HepG2 (cell line): ENCODE measurements around the gene SMG5. TPM values are rescaled to one million over a fixed set of nuclear protein-coding genes. Genes with fewer than 3 reads are reported as not detected.

Experiments
- ARID4A ChIP-seq: sonication (generic); formaldehyde crosslinking; IDR thresholded peaks from 2 replicates; pipeline ENCODE4 v1.5.0; 2020; ENCODE audit warnings: mild to moderate bottlenecking, missing genetic modification reagents, borderline replicate concordance
- MED13 ChIP-seq: sonication (generic); formaldehyde crosslinking; IDR thresholded peaks from 2 replicates; pipeline ENCODE4 v1.5.0; 2020; ENCODE audit warnings: missing genetic modification reagents
- MTERF4 ChIP-seq: sonication (generic); formaldehyde crosslinking; IDR thresholded peaks from 2 replicates; pipeline ENCODE4 v1.8.0; 2023; ENCODE audit warnings: mild to moderate bottlenecking, missing genetic modification reagents
- NCOA5 ChIP-seq: sonication (generic); formaldehyde crosslinking; IDR thresholded peaks from 2 replicates; pipeline ENCODE4 v1.4.0; 2020; ENCODE audit warnings: missing genetic modification reagents
- NFKB2 ChIP-seq: sonication (generic); formaldehyde crosslinking; IDR thresholded peaks from 2 replicates; pipeline ENCODE4 v1.4.0; 2020; ENCODE audit warnings: missing genetic modification reagents, borderline replicate concordance
- NR3C1 ChIP-seq: sonication (generic); formaldehyde crosslinking; IDR thresholded peaks from 2 replicates; pipeline ENCODE4 v1.4.0; 2020; ENCODE audit warnings: missing genetic modification reagents
- PAWR ChIP-seq: sonication (generic); formaldehyde crosslinking; IDR thresholded peaks from 2 replicates; pipeline ENCODE4 v1.4.0; 2020; ENCODE audit warnings: missing genetic modification reagents, mild to moderate bottlenecking, borderline replicate concordance
- SAP130 ChIP-seq: IDR thresholded peaks from 2 replicates; pipeline ENCODE4 v1.6.1; 2016; ENCODE audit warnings: low read depth
- SKIL ChIP-seq: sonication (generic); formaldehyde crosslinking; IDR thresholded peaks from 2 replicates; pipeline ENCODE4 v1.8.0; 2022; ENCODE audit warnings: missing genetic modification reagents, mild to moderate bottlenecking, moderate library complexity, borderline replicate concordance
- WIZ ChIP-seq: sonication (generic); formaldehyde crosslinking; IDR thresholded peaks from 2 replicates; pipeline ENCODE4 v1.5.1; 2020; ENCODE audit warnings: mild to moderate bottlenecking, missing genetic modification reagents
- ZNF703 ChIP-seq: sonication (generic); formaldehyde crosslinking; IDR thresholded peaks from 2 replicates; pipeline ENCODE4 v1.5.1; 2020; ENCODE audit warnings: missing genetic modification reagents, mild to moderate bottlenecking, moderate library complexity, borderline replicate concordance
- ZNF775 ChIP-seq: sonication (generic); formaldehyde crosslinking; IDR thresholded peaks from 2 replicates; pipeline ENCODE4 v1.4.0; 2020; ENCODE audit warnings: missing genetic modification reagents, mild to moderate bottlenecking, moderate library complexity, borderline replicate concordance
- polyA plus RNA-seq, 8 experiments: library from polyadenylated mRNA; depleted of rRNA in 3 of 8; stranded (reverse) in 7 of 8; unstranded in 1 of 8; fragments of >200 nt; fragmentation: Illumina TruSeq in 4 of 8; extraction: Trizol in 4 of 8; gene quantifications; 2 replicates each; pipeline versions ENCODE4 v1.2.1 to v1.2.3, GENCODE V29; 2011 to 2016; ENCODE audit warnings: low read depth in 4 of 8, missing spikeins in 1 of 8, mixed read lengths in 1 of 8; ENCODE audit not compliant: insufficient read depth in 1 of 8
- total RNA-seq, 5 experiments: library from RNA; depleted of rRNA; stranded (reverse); fragments of >200 nt; fragmentation: Illumina TruSeq; extraction: Trizol; gene quantifications; 2 replicates each; pipeline ENCODE4 v1.2.3, GENCODE V29; 2016; ENCODE audit warnings: low read depth in 1 of 5
- TF ChIP-seq, protein P1 (sequence below): sonication (generic); formaldehyde crosslinking; IDR thresholded peaks from 2 replicates; pipeline ENCODE4 v1.4.0; 2020; ENCODE audit warnings: mild to moderate bottlenecking, missing genetic modification reagents
- TF ChIP-seq, protein P2 (sequence below): sonication (generic); formaldehyde crosslinking; IDR thresholded peaks from 2 replicates; pipeline ENCODE4 v1.5.1; 2020; ENCODE audit warnings: mild to moderate bottlenecking, missing genetic modification reagents, borderline replicate concordance

The SMG5 gene
- total and polyA plus RNA-seq, 2 of the 13 experiments (the other 11 are each of a cell fraction or from before 2014, with no cell fraction given), result 50.5 to 84.0 TPM

DNA sequence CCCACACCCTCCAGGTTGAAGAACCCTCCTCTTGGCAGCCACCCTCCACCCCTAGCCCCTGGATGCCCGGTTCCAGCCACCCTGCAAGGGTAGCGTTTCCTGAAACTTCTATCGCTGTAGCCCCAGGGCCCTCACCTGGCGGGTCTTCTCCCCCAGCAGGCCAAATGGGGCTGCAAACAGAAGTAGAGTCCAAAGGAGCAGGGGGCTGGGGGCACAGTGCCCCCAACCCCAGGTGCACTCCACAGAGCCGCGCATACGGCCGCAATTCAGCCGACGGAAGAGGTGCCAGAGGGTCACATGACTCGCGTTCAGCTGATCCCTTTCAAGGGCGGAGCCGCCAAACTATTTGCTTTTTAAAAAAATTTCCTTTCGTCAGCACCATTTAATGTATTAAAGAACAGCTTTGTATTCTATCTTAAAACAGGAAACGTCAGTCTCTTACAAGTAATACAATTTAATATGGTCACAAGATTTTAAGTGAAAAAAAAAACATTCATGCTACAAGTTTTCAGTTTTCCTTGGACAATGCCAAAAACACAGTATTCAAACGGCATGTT lies 12.8 kb upstream of the SMG5 start, which contains the start of gene GLMP (continued):
- TF ChIP-seq, protein P1, sequence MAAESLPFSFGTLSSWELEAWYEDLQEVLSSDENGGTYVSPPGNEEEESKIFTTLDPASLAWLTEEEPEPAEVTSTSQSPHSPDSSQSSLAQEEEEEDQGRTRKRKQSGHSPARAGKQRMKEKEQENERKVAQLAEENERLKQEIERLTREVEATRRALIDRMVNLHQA, result no peak; the same call in 1 of the 2 replicates
- TF ChIP-seq NFKB2 (CRISPR knock-in tag) (peak; percentile 48; the same call in 1 of the 2 replicates), MED13 (CRISPR knock-in tag) (0 out of 2 replicates have a peak, but pooled peaks have one; percentile 33), NCOA5 (CRISPR knock-in tag) (no peak), ARID4A (CRISPR knock-in tag) (peak; percentile 67; the same call in 1 of the 2 replicates), NR3C1 (CRISPR knock-in tag) (no peak), ZNF703 (CRISPR knock-in tag) (no peak), ZNF775 (CRISPR knock-in tag) (no peak), SAP130 (CRISPR knock-in tag) (peak; percentile 96), MTERF4 (no peak), SKIL (CRISPR knock-in tag) (no peak), WIZ (no peak), PAWR (CRISPR knock-in tag) (no peak)
- TF ChIP-seq, protein P2, sequence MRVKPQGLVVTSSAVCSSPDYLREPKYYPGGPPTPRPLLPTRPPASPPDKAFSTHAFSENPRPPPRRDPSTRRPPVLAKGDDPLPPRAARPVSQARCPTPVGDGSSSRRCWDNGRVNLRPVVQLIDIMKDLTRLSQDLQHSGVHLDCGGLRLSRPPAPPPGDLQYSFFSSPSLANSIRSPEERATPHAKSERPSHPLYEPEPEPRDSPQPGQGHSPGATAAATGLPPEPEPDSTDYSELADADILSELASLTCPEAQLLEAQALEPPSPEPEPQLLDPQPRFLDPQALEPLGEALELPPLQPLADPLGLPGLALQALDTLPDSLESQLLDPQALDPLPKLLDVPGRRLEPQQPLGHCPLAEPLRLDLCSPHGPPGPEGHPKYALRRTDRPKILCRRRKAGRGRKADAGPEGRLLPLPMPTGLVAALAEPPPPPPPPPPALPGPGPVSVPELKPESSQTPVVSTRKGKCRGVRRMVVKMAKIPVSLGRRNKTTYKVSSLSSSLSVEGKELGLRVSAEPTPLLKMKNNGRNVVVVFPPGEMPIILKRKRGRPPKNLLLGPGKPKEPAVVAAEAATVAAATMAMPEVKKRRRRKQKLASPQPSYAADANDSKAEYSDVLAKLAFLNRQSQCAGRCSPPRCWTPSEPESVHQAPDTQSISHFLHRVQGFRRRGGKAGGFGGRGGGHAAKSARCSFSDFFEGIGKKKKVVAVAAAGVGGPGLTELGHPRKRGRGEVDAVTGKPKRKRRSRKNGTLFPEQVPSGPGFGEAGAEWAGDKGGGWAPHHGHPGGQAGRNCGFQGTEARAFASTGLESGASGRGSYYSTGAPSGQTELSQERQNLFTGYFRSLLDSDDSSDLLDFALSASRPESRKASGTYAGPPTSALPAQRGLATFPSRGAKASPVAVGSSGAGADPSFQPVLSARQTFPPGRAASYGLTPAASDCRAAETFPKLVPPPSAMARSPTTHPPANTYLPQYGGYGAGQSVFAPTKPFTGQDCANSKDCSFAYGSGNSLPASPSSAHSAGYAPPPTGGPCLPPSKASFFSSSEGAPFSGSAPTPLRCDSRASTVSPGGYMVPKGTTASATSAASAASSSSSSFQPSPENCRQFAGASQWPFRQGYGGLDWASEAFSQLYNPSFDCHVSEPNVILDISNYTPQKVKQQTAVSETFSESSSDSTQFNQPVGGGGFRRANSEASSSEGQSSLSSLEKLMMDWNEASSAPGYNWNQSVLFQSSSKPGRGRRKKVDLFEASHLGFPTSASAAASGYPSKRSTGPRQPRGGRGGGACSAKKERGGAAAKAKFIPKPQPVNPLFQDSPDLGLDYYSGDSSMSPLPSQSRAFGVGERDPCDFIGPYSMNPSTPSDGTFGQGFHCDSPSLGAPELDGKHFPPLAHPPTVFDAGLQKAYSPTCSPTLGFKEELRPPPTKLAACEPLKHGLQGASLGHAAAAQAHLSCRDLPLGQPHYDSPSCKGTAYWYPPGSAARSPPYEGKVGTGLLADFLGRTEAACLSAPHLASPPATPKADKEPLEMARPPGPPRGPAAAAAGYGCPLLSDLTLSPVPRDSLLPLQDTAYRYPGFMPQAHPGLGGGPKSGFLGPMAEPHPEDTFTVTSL (CRISPR knock-in tag), result no peak
